K562 (cell line): ENCODE data around the gene NRCAM. TPM values are rescaled to one million over a fixed set of nuclear protein-coding genes. Genes with fewer than 3 reads are reported as not detected.
A peak's percentile ranks its signal among the peaks of the same experiment; 100 is the strongest.

ENCODE experiments used
- ATAC-seq: fragments of 200-7000 bp; cut with Tn5 transposase; 3 replicates; pipeline ENCODE4 v1.9.1; 2020; ENCODE audit warnings: moderate library complexity
- BruUV-seq: library from RNA; stranded (reverse); fragments of 400-500 nt; replicated peaks from 2 replicates; lab custom pipeline; 2021; lab: Mats Ljungman, UMichigan
- CTCF ChIA-PET: fragments of 300-600 bp; formaldehyde crosslinking; extraction: SDS; loops from one replicate; lab custom pipeline; 2021; ENCODE audit warnings: low intra/inter-chr PET ratio; lab: Yijun Ruan, JAX
- POLR2A ChIA-PET: fragments of 300-600, 350-650 bp; sonication (Branson Sonifier 250); formaldehyde crosslinking; extraction: SDS; loops from one replicate; lab custom pipeline; 2021; ENCODE audit warnings: antibody characterized with exemption, inconsistent platforms; lab: Yijun Ruan, JAX
- DNase-seq, 4 experiments: peaks; one replicate each; pipeline versions ENCODE4 v3.0.0 to v3.0.0-alpha.2; 2011 to 2018; ENCODE audit warnings: low spot score in 3 of 4, mixed read lengths in 3 of 4; ENCODE audit errors: extremely low read depth in 1 of 4
- FAIRE-seq: peaks from 2 replicates; lab custom pipeline; 2011; peaks lifted over from hg19 to GRCh38; lab: Jason Lieb, UNC
- H2AFZ ChIP-seq: 2 replicates; pipeline ENCODE4 v1.6.0; 2011; ENCODE audit warnings: low read depth, low read length, control low read depth, inconsistent platforms
- H3K27ac ChIP-seq: fragments of 200-600 bp; 3 replicates; pipeline ENCODE4 v1.8.0; 2011; ENCODE audit warnings: low read depth, mild to moderate bottlenecking, control low read depth, inconsistent platforms, low read length, moderate library complexity, mixed read lengths; ENCODE audit errors: extremely low read depth
- H3K27me3 ChIP-seq, 2 experiments: fragments of 300-600 bp in 1 of 2; 2 replicates in 1 of 2; 3 replicates in 1 of 2; pipeline versions ENCODE4 v1.6.0 to v1.8.0; 2011; ENCODE audit warnings: inconsistent platforms in 2 of 2, low read length in 2 of 2, mild to moderate bottlenecking in 1 of 2, mixed read lengths in 1 of 2, moderate library complexity in 1 of 2; ENCODE audit not compliant: control insufficient read depth in 2 of 2, insufficient read depth in 2 of 2
- H3K36me3 ChIP-seq: fragments of 300-600 bp; 3 replicates; pipeline ENCODE4 v1.8.0; 2011; ENCODE audit warnings: mild to moderate bottlenecking, low read length, inconsistent platforms; ENCODE audit not compliant: control insufficient read depth, insufficient read depth
- H3K4me1 ChIP-seq, 2 experiments: fragments of 200-600 bp in 1 of 2; replicated peaks in 1 of 2; 2 replicates in 1 of 2; 3 replicates in 1 of 2; pipeline versions ENCODE4 v1.5.1 to v1.8.0; 2011; ENCODE audit warnings: inconsistent platforms in 2 of 2, low read length in 2 of 2, mild to moderate bottlenecking in 1 of 2, mixed read lengths in 1 of 2, moderate library complexity in 1 of 2; ENCODE audit not compliant: control insufficient read depth in 2 of 2, insufficient read depth in 2 of 2
- H3K4me2 ChIP-seq: 2 replicates; pipeline ENCODE4 v1.6.1; 2011; ENCODE audit warnings: low read length, control low read depth, inconsistent platforms, mixed read lengths; ENCODE audit not compliant: insufficient read depth
- H3K4me3 ChIP-seq: fragments of 200-600 bp; sonication (generic), shearing (Covaris generic); 2 replicates; pipeline ENCODE4 v1.5.1; 2016; ENCODE audit warnings: control low read depth, inconsistent platforms
- H3K79me2 ChIP-seq: fragments of 200-600 bp; 3 replicates; pipeline ENCODE4 v1.8.0; 2011; ENCODE audit warnings: low read length, inconsistent platforms; ENCODE audit not compliant: control insufficient read depth, insufficient read depth
- H3K9ac ChIP-seq, 2 experiments: 2 replicates each; pipeline versions ENCODE4 v1.6.0 to v1.6.1; 2011; ENCODE audit warnings: low read depth in 2 of 2, low read length in 2 of 2, control low read depth in 1 of 2, inconsistent platforms in 1 of 2, mild to moderate bottlenecking in 1 of 2, mixed read lengths in 1 of 2; ENCODE audit not compliant: insufficient read depth in 1 of 2
- H3K9me1 ChIP-seq: one replicate; pipeline ENCODE4 v1.6.0; 2011; ENCODE audit warnings: inconsistent platforms, mild to moderate bottlenecking, low read length, moderate library complexity; ENCODE audit not compliant: control insufficient read depth, insufficient read depth
- H3K9me3 ChIP-seq: replicated peaks from 2 replicates; pipeline ENCODE4 v1.5.1; 2011; ENCODE audit warnings: low read depth, low read length, inconsistent platforms; ENCODE audit not compliant: control insufficient read depth, insufficient read depth
- H4K20me1 ChIP-seq: replicated peaks from 2 replicates; pipeline ENCODE4 v1.6.1; 2011; ENCODE audit warnings: low read length, inconsistent platforms, mixed read lengths; ENCODE audit not compliant: control insufficient read depth, insufficient read depth
- ADNP ChIP-seq: fragments of 200-800 bp; sonication (Bioruptor generic); IDR thresholded peaks from 2 replicates; pipeline ENCODE4 v1.6.1; 2016; ENCODE audit warnings: missing genetic modification characterization, missing compliant biosample characterization
- BDP1 ChIP-seq: IDR thresholded peaks from 3 replicates; pipeline ENCODE4 v1.6.1; 2011; ENCODE audit not compliant: insufficient read length, insufficient read depth
- BRF1 ChIP-seq: IDR thresholded peaks from 3 replicates; pipeline ENCODE4 v1.6.1; 2011; ENCODE audit warnings: borderline replicate concordance, mild to moderate bottlenecking; ENCODE audit not compliant: insufficient read length; ENCODE audit errors: extremely low read depth
- CBFB ChIP-seq: sonication (generic); formaldehyde crosslinking; IDR thresholded peaks from 2 replicates; pipeline ENCODE4 v1.4.0; 2020; ENCODE audit warnings: mild to moderate bottlenecking, missing genetic modification reagents
- ELF2 ChIP-seq: fragments of 250-450 bp; sonication (Bioruptor Pico); IDR thresholded peaks from 2 replicates; pipeline ENCODE4 v1.5.0; 2021; ENCODE audit warnings: mild to moderate bottlenecking
- FOXM1 ChIP-seq, 2 experiments: fragments of 450-650 bp in 1 of 2; sonication (generic) in 1 of 2; formaldehyde crosslinking in 1 of 2; IDR thresholded peaks; 2 replicates each; pipeline versions ENCODE4 v1.6.1 to v1.9.0; 2017 to 2022; ENCODE audit warnings: low read depth in 2 of 2, mild to moderate bottlenecking in 2 of 2, missing genetic modification reagents in 1 of 2, moderate library complexity in 1 of 2
- MIER1 ChIP-seq: fragments of 450-650 bp; IDR thresholded peaks from 2 replicates; pipeline ENCODE4 v1.6.1; 2016; ENCODE audit warnings: antibody characterized with exemption, mild to moderate bottlenecking, low read depth
- PYGO2 ChIP-seq: fragments of 450-650 bp; IDR thresholded peaks from 2 replicates; pipeline ENCODE4 v1.6.1; 2016; ENCODE audit warnings: mild to moderate bottlenecking, missing genetic modification characterization, moderate library complexity, missing compliant biosample characterization
- SRSF7 ChIP-seq: fragments of 200-400 bp; formaldehyde crosslinking; optimal IDR thresholded peaks from 2 replicates; pipeline ENCODE3; 2017; ENCODE audit warnings: mild to moderate bottlenecking, low read depth, low read length
- TSC22D4 ChIP-seq: fragments of 450-650 bp; IDR thresholded peaks from 2 replicates; pipeline ENCODE4 v1.6.1; 2016; ENCODE audit warnings: missing genetic modification characterization, missing biosample characterization, control low read depth
- USF2 ChIP-seq: sonication (generic); formaldehyde crosslinking; IDR thresholded peaks from 2 replicates; pipeline ENCODE4 v1.5.0; 2020; ENCODE audit warnings: missing genetic modification reagents
- XRCC3 ChIP-seq: fragments of 450-650 bp; IDR thresholded peaks from 2 replicates; pipeline ENCODE4 v1.6.1; 2017; ENCODE audit warnings: mild to moderate bottlenecking, moderate library complexity
- ZNF239 ChIP-seq: fragments of 250-450 bp; sonication (Bioruptor Pico); IDR thresholded peaks from 2 replicates; pipeline ENCODE4 v1.4.0; 2020; ENCODE audit warnings: mild to moderate bottlenecking
- ZNF586 ChIP-seq: fragments of 450-650 bp; formaldehyde crosslinking; conservative IDR thresholded peaks from 2 replicates; pipeline ENCODE4 v1.4.0; 2020; ENCODE audit warnings: mild to moderate bottlenecking, moderate library complexity
- ZNF764 ChIP-seq: fragments of 250-450 bp; sonication (Bioruptor Pico); IDR thresholded peaks from 2 replicates; pipeline ENCODE4 v1.4.0; 2020; ENCODE audit warnings: low read depth, mild to moderate bottlenecking, moderate library complexity
- ZSCAN29 ChIP-seq: fragments of 450-650 bp; IDR thresholded peaks from 2 replicates; pipeline ENCODE4 v1.6.1; 2017
- in situ Hi-C: fragments of 300-500 bp; cut with MboI; formaldehyde crosslinking; loops from 4 replicates; pipeline ENCODE4 v1.15.0; 2018; ENCODE audit warnings: inconsistent platforms, mixed read lengths
- intact Hi-C: fragments of 100-400 bp; cut with micrococcal nuclease; formaldehyde crosslinking; loops from 2 replicates; pipeline ENCODE4 v1.14.2; 2022
- polyA plus RNA-seq, 8 experiments: library from polyadenylated mRNA; depleted of rRNA in 4 of 8; stranded (reverse) in 5 of 8; unstranded in 3 of 8; fragments of >200 nt; fragmentation: Nextera tagmentation in 2 of 8; fragmentation: Illumina TruSeq in 1 of 8; extraction: Ambion mirVana in 2 of 8; extraction: Trizol in 1 of 8; gene quantifications; 2 replicates each; pipeline versions ENCODE4 v1.2.1 to v1.2.3, GENCODE V29; 2011 to 2014; ENCODE audit warnings: inconsistent platforms in 1 of 8, missing spikeins in 1 of 8
- total RNA-seq, 7 experiments: library from RNA; depleted of rRNA in 6 of 7; stranded (reverse); fragments of >200 nt in 6 of 7; fragmentation: Illumina TruSeq in 2 of 7; extraction: Trizol in 2 of 7; gene quantifications; 2 replicates each; pipeline versions ENCODE4 v1.2.1 to v1.2.3, GENCODE V29; 2011 to 2021; ENCODE audit warnings: low replicate concordance in 1 of 7
- TF ChIP-seq, protein P1 (sequence below): fragments of 450-650 bp; IDR thresholded peaks from 2 replicates; pipeline ENCODE4 v1.6.1; 2016
- TF ChIP-seq, protein P2 (sequence below): fragments of 250-450 bp; sonication (Bioruptor Pico); IDR thresholded peaks from 2 replicates; pipeline ENCODE4 v1.4.0; 2020; ENCODE audit warnings: borderline replicate concordance

Gene NRCAM
- total and polyA plus RNA-seq, 9 of the 15 experiments (the other 6 are each of a cell fraction or from before 2014, with no cell fraction given) = 0.03 to 0.54 (median 0.12) TPM; not detected in 1

GRCh38 chr7:108235451-108236061 is 220.7 kb downstream of the NRCAM start (continued):
- no peak for TF ChIP-seq USF2 (CRISPR knock-in tag)

DNA sequence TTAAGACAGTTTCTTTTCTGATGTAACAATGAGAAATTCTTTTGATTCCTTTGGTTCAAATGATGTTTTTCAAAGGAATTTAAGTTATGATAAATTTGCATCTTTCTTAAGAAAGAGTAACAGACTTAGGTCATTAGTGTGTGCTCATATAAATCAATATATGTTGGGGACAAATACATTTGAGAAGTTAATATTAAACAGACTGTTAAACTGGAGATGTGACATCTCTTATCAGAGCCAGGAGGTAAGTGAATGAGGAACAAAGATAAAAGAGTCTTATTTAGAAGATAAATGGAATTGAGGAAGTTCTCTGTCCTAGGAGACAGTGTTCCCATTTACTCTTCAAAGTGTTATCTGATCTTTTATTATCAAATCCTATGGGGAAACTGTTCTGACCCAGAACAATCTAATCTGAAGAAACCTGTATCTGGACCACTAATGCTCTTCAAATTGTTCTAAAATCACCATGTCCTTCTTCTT is 221.2 kb downstream of the NRCAM start:
- H3K79me2 ChIP-seq = no peaks in the 10 kb centered on the region
- H3K9me3 ChIP-seq = no peaks in the 10 kb centered on the region
- H3K9me1 ChIP-seq = no peaks in the 10 kb centered on the region
- DNase-seq (peak in 1 of 4 experiments; percentile 42), ATAC-seq (peak; percentile 18), FAIRE-seq (no peak)
- no peak overlapping the region for H3K4me3 ChIP-seq
- CTCF ChIA-PET = no interaction called here
- H4K20me1 ChIP-seq = no peaks in the 10 kb centered on the region
- in situ Hi-C loops (no loop called here), intact Hi-C loops (no loop called here)
- POLR2A ChIA-PET = interaction anchor here (0.5 to 2.8 kb wide), 6 partner anchors 8 to 29 kb away, joined by 3 to 29 read pairs (median 6); no protein-coding TSS in a partner anchor
- no peaks in the 10 kb centered on the region for H3K27me3 ChIP-seq
- no TSS peak for BruUV-seq
- peak overlapping the region; percentile 66 for H3K4me2 ChIP-seq
- peak overlapping the region in 1 of 2 experiments; percentile 31; a peak in 2 of 4 replicates for H3K9ac ChIP-seq
- H3K27ac ChIP-seq = peak overlapping the region; percentile 75
- no peaks in the 10 kb centered on the region for H3K36me3 ChIP-seq
- peaks cover 8 to 45% of the 10 kb centered on the region in 2 experiments; a peak in 4 of 5 replicates for H3K4me1 ChIP-seq
- peak overlapping the region; percentile 67 for H2AFZ ChIP-seq
- TF ChIP-seq CBFB (no peak), BDP1 (no peak), ZSCAN29 (no peak), ELF2 (CRISPR knock-in tag) (no peak), MIER1 (no peak), XRCC3 (no peak), FOXM1 (IDR thresholded peaks at IDR 0.05; ENCODE audit: low read depth) (peak; percentile 85; the same call in 1 of the 2 replicates), FOXM1 (CRISPR knock-in tag; IDR thresholded peaks at IDR 0.05; ENCODE audit: low read depth) (no peak), ZNF586 (CRISPR knock-in tag) (no peak), ZNF764 (CRISPR knock-in tag) (no peak), PYGO2 (tag) (no peak), SRSF7 (no peak), ADNP (peak; percentile 81), TSC22D4 (tag) (no peak), ZNF239 (CRISPR knock-in tag) (peak; percentile 55), BRF1 (no peak)
- TF ChIP-seq, protein P1, sequence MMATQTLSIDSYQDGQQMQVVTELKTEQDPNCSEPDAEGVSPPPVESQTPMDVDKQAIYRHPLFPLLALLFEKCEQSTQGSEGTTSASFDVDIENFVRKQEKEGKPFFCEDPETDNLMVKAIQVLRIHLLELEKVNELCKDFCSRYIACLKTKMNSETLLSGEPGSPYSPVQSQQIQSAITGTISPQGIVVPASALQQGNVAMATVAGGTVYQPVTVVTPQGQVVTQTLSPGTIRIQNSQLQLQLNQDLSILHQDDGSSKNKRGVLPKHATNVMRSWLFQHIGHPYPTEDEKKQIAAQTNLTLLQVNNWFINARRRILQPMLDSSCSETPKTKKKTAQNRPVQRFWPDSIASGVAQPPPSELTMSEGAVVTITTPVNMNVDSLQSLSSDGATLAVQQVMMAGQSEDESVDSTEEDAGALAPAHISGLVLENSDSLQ = peak; percentile 72
- TF ChIP-seq, protein P2, sequence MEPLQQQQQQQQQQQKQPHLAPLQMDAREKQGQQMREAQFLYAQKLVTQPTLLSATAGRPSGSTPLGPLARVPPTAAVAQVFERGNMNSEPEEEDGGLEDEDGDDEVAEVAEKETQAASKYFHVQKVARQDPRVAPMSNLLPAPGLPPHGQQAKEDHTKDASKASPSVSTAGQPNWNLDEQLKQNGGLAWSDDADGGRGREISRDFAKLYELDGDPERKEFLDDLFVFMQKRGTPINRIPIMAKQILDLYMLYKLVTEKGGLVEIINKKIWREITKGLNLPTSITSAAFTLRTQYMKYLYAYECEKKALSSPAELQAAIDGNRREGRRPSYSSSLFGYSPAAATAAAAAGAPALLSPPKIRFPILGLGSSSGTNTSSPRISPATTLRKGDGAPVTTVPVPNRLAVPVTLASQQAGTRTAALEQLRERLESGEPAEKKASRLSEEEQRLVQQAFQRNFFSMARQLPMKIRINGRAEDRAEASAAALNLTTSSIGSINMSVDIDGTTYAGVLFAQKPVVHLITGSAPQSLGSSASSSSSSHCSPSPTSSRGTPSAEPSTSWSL (CRISPR knock-in tag) = no peak
